Keratinocyte (primary cell): Measurements from ENCODE around the gene TYW3. TPM values are rescaled to one million over a fixed set of nuclear protein-coding genes. Genes with fewer than 3 reads are reported as not detected.

Source experiments
- DNase-seq: peaks from one replicate; pipeline ENCODE4 v3.0.0-alpha.2; 2011; ENCODE audit warnings: low read depth, missing footprints, low spot score
- FAIRE-seq: peaks from 2 replicates; lab custom pipeline; 2011; peaks lifted over from hg19 to GRCh38; lab: Jason Lieb, UNC
- H2AFZ ChIP-seq: 2 replicates; pipeline ENCODE4 v1.6.0; 2012; ENCODE audit warnings: low read length, control low read depth, inconsistent platforms; ENCODE audit not compliant: control insufficient read depth
- H3K27ac ChIP-seq: 2 replicates; pipeline ENCODE4 v1.5.1; 2011; ENCODE audit warnings: low read length; ENCODE audit not compliant: control insufficient read depth, insufficient read depth
- H3K27me3 ChIP-seq: 3 replicates; pipeline ENCODE4 v1.6.0; 2011; ENCODE audit warnings: low read length; ENCODE audit not compliant: control insufficient read depth, insufficient read depth; ENCODE audit errors: extremely low read depth
- H3K36me3 ChIP-seq, 2 experiments: 2 replicates in 1 of 2; 3 replicates in 1 of 2; pipeline ENCODE4 v1.5.1; 2011; ENCODE audit warnings: low read length in 2 of 2, mild to moderate bottlenecking in 1 of 2; ENCODE audit not compliant: control insufficient read depth in 2 of 2, insufficient read depth in 2 of 2; ENCODE audit errors: extremely low read depth in 1 of 2
- H3K4me1 ChIP-seq: 3 replicates; pipeline ENCODE4 v1.5.1; 2011; ENCODE audit warnings: low read length; ENCODE audit not compliant: control insufficient read depth, insufficient read depth; ENCODE audit errors: extremely low read depth
- H3K4me2 ChIP-seq: 3 replicates; pipeline ENCODE4 v1.6.0; 2011; ENCODE audit warnings: low read depth, low read length; ENCODE audit not compliant: control insufficient read depth, insufficient read depth; ENCODE audit errors: extremely low read depth
- H3K4me3 ChIP-seq, 3 experiments: fragments of 200-600 bp in 1 of 3; sonication (generic) in 1 of 3; 2 replicates in 2 of 3; 3 replicates in 1 of 3; pipeline ENCODE4 v1.5.1; 2011 to 2016; ENCODE audit warnings: low read length in 3 of 3, mild to moderate bottlenecking in 3 of 3, control low read depth in 2 of 3, inconsistent platforms in 1 of 3, low read depth in 1 of 3, mixed read lengths in 1 of 3, mixed run types in 1 of 3, moderate library complexity in 1 of 3; ENCODE audit not compliant: control insufficient read depth in 2 of 3, insufficient read depth in 2 of 3; ENCODE audit errors: extremely low read depth in 1 of 3
- H3K79me2 ChIP-seq: 2 replicates; pipeline ENCODE4 v1.6.0; 2012; ENCODE audit warnings: low read length; ENCODE audit not compliant: control insufficient read depth, insufficient read depth
- H3K9ac ChIP-seq: 3 replicates; pipeline ENCODE4 v1.6.0; 2011; ENCODE audit warnings: low read length; ENCODE audit not compliant: control insufficient read depth, insufficient read depth; ENCODE audit errors: extremely low read depth
- H3K9me1 ChIP-seq: 3 replicates; pipeline ENCODE4 v1.6.0; 2011; ENCODE audit warnings: low read length; ENCODE audit not compliant: control insufficient read depth, insufficient read depth; ENCODE audit errors: extremely low read depth
- H3K9me3 ChIP-seq: 2 replicates; pipeline ENCODE4 v1.5.1; 2012; ENCODE audit warnings: low read depth, low read length; ENCODE audit not compliant: control insufficient read depth
- H4K20me1 ChIP-seq: 3 replicates; pipeline ENCODE4 v1.6.0; 2011; ENCODE audit warnings: low read length; ENCODE audit not compliant: control insufficient read depth, insufficient read depth; ENCODE audit errors: extremely low read depth
- EZH2 ChIP-seq: IDR thresholded peaks from one replicate; pipeline ENCODE4 v1.6.1; 2012; ENCODE audit warnings: inconsistent platforms, mild to moderate bottlenecking, low read length, moderate library complexity
- dilution Hi-C: fragments of 300-500 bp; cut with MboI; formaldehyde crosslinking; loops from one replicate; pipeline ENCODE4 v1.7.0; 2020; ENCODE audit warnings: low sequenced_read_pairs; ENCODE audit not compliant: extremely low pct_ligation_motif_present
- polyA plus RNA-seq, 5 experiments: library from polyadenylated mRNA; depleted of rRNA in 3 of 5; stranded (reverse) in 3 of 5; stranded (forward) in 1 of 5; unstranded in 1 of 5; fragments of >200 nt; gene quantifications; 1 replicate in 1 of 5; 2 replicates in 3 of 5; 3 replicates in 1 of 5; pipeline versions ENCODE4 v1.2.1 to v1.2.3, GENCODE V29; 2011 to 2012; ENCODE audit warnings: missing spikeins in 2 of 5, low read depth in 1 of 5, low replicate concordance in 1 of 5
- TF ChIP-seq, protein P1 (sequence below), 3 experiments: IDR thresholded peaks in 1 of 3; conservative IDR thresholded peaks in 1 of 3; optimal IDR thresholded peaks in 1 of 3; 2 replicates in 2 of 3; 3 replicates in 1 of 3; pipeline versions ENCODE3 to v1.5.1; 2011; ENCODE audit warnings: low read length in 3 of 3, mild to moderate bottlenecking in 3 of 3, moderate library complexity in 2 of 3, control low read depth in 1 of 3, inconsistent platforms in 1 of 3; ENCODE audit not compliant: insufficient read depth in 2 of 3; ENCODE audit errors: extremely low read depth in 1 of 3

The TYW3 gene
- polyA plus RNA-seq, 1 donor (not counting 4 experiments of a cell fraction or from before 2014, with no cell fraction given) = 25.9 TPM

DNA sequence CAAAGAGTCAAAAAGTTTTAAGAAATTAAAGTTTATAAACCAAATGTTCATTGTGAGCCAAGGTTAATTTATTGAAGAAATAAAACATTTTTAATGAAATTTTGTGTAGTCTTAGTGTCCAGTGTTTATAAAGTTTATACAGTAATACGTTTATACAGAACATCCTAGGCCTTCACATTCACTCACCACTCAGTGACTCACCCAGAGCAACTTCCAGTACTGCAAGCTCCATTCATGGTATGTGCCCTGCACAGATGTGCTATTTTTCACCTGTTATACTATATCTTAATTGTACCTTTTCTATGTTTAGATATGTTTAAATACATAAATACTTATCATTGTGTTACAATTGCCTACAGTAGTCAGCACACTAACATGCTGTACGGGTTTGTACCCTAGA lies 33.6 kb downstream of the TYW3 start:
- dilution Hi-C loops = no loop called here
- no peak overlapping the region for H3K9ac ChIP-seq
- no peak for FAIRE-seq

DNA sequence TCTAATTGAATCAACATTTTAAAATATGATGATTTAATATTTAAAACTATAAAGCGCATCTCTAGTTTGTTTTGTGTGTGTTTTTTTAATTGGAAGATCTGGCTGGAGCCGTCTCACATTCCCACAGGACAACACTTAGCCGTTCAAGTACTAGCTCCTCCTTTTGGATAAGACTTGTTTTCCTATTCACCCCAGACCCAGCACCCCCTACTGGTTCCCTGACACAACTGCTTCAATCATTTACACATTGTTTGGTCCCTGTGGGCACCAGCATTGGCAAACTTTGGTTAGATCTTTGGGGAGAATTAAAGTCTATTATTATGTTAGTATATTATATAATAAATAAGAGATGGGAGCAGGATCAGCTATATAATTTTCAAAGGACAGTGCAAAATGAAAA lies 34.5 kb downstream of the TYW3 start:
- dilution Hi-C loops = no loop called here
- no peak for FAIRE-seq
- DNase-seq = peak; percentile 4

More for the DNA sequence above, 33.6 kb downstream of the TYW3 start:
- DNase-seq = no peak
- H3K27me3 ChIP-seq = no peaks in the 10 kb centered on the region
- H3K4me2 ChIP-seq = no peak overlapping the region
- TF ChIP-seq, protein P1, sequence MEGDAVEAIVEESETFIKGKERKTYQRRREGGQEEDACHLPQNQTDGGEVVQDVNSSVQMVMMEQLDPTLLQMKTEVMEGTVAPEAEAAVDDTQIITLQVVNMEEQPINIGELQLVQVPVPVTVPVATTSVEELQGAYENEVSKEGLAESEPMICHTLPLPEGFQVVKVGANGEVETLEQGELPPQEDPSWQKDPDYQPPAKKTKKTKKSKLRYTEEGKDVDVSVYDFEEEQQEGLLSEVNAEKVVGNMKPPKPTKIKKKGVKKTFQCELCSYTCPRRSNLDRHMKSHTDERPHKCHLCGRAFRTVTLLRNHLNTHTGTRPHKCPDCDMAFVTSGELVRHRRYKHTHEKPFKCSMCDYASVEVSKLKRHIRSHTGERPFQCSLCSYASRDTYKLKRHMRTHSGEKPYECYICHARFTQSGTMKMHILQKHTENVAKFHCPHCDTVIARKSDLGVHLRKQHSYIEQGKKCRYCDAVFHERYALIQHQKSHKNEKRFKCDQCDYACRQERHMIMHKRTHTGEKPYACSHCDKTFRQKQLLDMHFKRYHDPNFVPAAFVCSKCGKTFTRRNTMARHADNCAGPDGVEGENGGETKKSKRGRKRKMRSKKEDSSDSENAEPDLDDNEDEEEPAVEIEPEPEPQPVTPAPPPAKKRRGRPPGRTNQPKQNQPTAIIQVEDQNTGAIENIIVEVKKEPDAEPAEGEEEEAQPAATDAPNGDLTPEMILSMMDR (optimal IDR thresholded peaks at IDR 0.05 in 1 of 3, IDR thresholded peaks at IDR 0.05 in 1 of 3, conservative IDR thresholded peaks at IDR 0.05 in 1 of 3; ENCODE audit: extremely low read depth in 1 of 3, insufficient read depth in 2 of 3, low read length in 3 of 3) = no peak
- TF ChIP-seq EZH2 = no peak
- H3K4me3 ChIP-seq = no peak overlapping the region
- H4K20me1 ChIP-seq = no peaks in the 10 kb centered on the region
- no peaks in the 10 kb centered on the region for H3K79me2 ChIP-seq
- no peak overlapping the region for H3K27ac ChIP-seq
- no peaks in the 10 kb centered on the region for H3K9me1 ChIP-seq
- H3K9me3 ChIP-seq = no peaks in the 10 kb centered on the region
- H3K4me1 ChIP-seq = no peaks in the 10 kb centered on the region
- H3K36me3 ChIP-seq = peaks cover 4 to 6% of the 10 kb centered on the region in 2 experiments
- H2AFZ ChIP-seq = no peak overlapping the region

More for the DNA sequence above, 34.5 kb downstream of the TYW3 start:
- no peak overlapping the region for H3K9ac ChIP-seq
- peaks cover 4 to 5% of the 10 kb centered on the region in 2 experiments for H3K36me3 ChIP-seq
- no peaks in the 10 kb centered on the region for H3K79me2 ChIP-seq
- H3K4me1 ChIP-seq = no peaks in the 10 kb centered on the region
- TF ChIP-seq EZH2 = no peak
- TF ChIP-seq, protein P1 (optimal IDR thresholded peaks at IDR 0.05 in 1 of 3, IDR thresholded peaks at IDR 0.05 in 1 of 3, conservative IDR thresholded peaks at IDR 0.05 in 1 of 3; ENCODE audit: extremely low read depth in 1 of 3, insufficient read depth in 2 of 3, low read length in 3 of 3) = peak; percentile 35 to 47 (median 39)
- H3K9me3 ChIP-seq = no peaks in the 10 kb centered on the region
- H3K4me2 ChIP-seq = no peak overlapping the region
- H3K27ac ChIP-seq = no peak overlapping the region
- no peak overlapping the region for H2AFZ ChIP-seq
- no peaks in the 10 kb centered on the region for H3K9me1 ChIP-seq
- H4K20me1 ChIP-seq = no peaks in the 10 kb centered on the region
- H3K27me3 ChIP-seq = no peaks in the 10 kb centered on the region
- no peak overlapping the region for H3K4me3 ChIP-seq
